Lower lobe of right lung (tissue), 2 donors: ENCODE results near the gene CYYR1. TPM values are rescaled to one million over a fixed set of nuclear protein-coding genes. Genes with fewer than 3 reads are reported as not detected.
A peak's percentile ranks its signal among the peaks of the same experiment; 100 is the strongest.

ENCODE experiments used
- ATAC-seq, 2 donors: fragments of 200-7000 bp; cut with Tn5 transposase; one replicate each; pipeline ENCODE4 v1.9.1; 2020 to 2022; ENCODE audit warnings: mild to moderate bottlenecking in 2 of 2, moderate library complexity in 2 of 2
- DNase-seq: peaks from one replicate; pipeline ENCODE4 v3.0.0-alpha.2; 2020
- H3K27ac ChIP-seq: fragments of 200-600 bp; one replicate; pipeline ENCODE4 v1.8.0; 2022
- H3K27me3 ChIP-seq: fragments of 200-600 bp; one replicate; pipeline ENCODE4 v1.8.0; 2022; ENCODE audit warnings: low read depth
- H3K36me3 ChIP-seq: fragments of 200-600 bp; one replicate; pipeline ENCODE4 v1.8.0; 2022; ENCODE audit warnings: mild to moderate bottlenecking
- H3K4me1 ChIP-seq: fragments of 200-600 bp; one replicate; pipeline ENCODE4 v1.8.0; 2022
- H3K4me3 ChIP-seq: fragments of 200-600 bp; one replicate; pipeline ENCODE4 v1.8.0; 2022; ENCODE audit warnings: mild to moderate bottlenecking
- H3K9me3 ChIP-seq: fragments of 200-600 bp; one replicate; pipeline ENCODE4 v1.8.0; 2022
- intact Hi-C: fragments of 100-400 bp; cut with DNase I; formaldehyde crosslinking; loops from one replicate; pipeline ENCODE4 v1.11.0; 2022
- total RNA-seq: library from RNA; stranded (reverse); fragmentation: NEBNext Ultra II Directional; extraction: Animal tissue kit (Norgen Biotek cat#: 25700); gene quantifications from one replicate; pipeline ENCODE4 v1.2.1, GENCODE V29; 2021
- TF ChIP-seq, protein P1 (sequence below): fragments of 200-600 bp; IDR thresholded peaks from one replicate; pipeline ENCODE4 v1.8.0; 2022; ENCODE audit warnings: antibody characterized with exemption, mild to moderate bottlenecking
- donor health status: DM: no; HTN: yes; CAD: no; lungs with severe emphysema.

The CYYR1 gene
- total RNA-seq, 1 donor from 2014 or later, result 28.1 TPM

DNA sequence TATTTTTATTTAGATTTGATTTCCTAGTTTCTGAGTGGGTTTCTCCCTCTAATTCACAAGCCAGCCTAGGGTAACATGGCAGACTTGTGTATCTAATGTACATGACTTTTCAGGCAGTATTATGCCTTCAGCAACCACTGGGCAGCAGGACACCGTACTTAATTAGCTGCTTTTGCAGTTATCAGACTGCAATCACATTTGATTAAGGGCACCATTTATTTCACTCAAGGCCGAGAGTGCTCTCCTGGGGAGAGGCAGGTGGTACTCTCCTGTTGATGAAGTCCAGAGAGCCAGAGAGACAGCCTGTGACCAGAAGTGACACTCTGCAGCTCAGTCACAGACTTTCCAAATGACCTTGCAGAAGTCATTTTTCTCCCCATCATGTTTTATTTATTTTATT lies 18.7 kb downstream of the CYYR1 start:
- Histone ChIP-seq H3K9me3 (no peaks in the 10 kb centered on the region), H3K36me3 (no peaks in the 10 kb centered on the region), H3K27ac (no peak overlapping the region), H3K4me1 (peaks cover 10% of the 10 kb centered on the region), H3K4me3 (no peak overlapping the region), H3K27me3 (no peaks in the 10 kb centered on the region)
- intact Hi-C loops, result no loop called here
- ATAC-seq, result no peak
- no peak for DNase-seq
- TF ChIP-seq, protein P1, sequence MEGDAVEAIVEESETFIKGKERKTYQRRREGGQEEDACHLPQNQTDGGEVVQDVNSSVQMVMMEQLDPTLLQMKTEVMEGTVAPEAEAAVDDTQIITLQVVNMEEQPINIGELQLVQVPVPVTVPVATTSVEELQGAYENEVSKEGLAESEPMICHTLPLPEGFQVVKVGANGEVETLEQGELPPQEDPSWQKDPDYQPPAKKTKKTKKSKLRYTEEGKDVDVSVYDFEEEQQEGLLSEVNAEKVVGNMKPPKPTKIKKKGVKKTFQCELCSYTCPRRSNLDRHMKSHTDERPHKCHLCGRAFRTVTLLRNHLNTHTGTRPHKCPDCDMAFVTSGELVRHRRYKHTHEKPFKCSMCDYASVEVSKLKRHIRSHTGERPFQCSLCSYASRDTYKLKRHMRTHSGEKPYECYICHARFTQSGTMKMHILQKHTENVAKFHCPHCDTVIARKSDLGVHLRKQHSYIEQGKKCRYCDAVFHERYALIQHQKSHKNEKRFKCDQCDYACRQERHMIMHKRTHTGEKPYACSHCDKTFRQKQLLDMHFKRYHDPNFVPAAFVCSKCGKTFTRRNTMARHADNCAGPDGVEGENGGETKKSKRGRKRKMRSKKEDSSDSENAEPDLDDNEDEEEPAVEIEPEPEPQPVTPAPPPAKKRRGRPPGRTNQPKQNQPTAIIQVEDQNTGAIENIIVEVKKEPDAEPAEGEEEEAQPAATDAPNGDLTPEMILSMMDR, result no peak

DNA sequence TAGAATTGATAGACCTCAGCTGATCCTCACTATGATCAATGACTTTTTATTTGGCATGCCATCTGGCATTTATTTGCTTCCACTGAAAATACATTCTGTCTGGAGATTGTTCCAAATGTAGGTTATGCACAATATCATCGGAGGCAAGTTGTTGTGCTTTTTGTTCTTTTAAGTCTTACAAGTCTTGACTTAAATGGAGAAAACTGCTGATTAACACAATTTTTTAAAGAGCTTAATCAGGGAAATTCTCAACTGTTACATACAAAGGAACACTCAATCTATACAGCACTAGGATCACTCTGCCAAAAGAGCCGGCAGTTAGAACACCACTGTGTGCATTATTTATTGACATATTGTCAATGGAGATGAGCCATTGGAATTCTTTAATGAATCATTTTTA lies 19.2 kb downstream of the CYYR1 start:
- DNase-seq (no peak), ATAC-seq (no peak)
- Histone ChIP-seq H3K27me3 (no peaks in the 10 kb centered on the region), H3K27ac (no peak overlapping the region), H3K36me3 (no peaks in the 10 kb centered on the region), H3K9me3 (no peaks in the 10 kb centered on the region), H3K4me1 (peaks cover 10% of the 10 kb centered on the region), H3K4me3 (no peak overlapping the region)
- TF ChIP-seq, protein P1, result no peak
- intact Hi-C loops, result no loop called here

DNA sequence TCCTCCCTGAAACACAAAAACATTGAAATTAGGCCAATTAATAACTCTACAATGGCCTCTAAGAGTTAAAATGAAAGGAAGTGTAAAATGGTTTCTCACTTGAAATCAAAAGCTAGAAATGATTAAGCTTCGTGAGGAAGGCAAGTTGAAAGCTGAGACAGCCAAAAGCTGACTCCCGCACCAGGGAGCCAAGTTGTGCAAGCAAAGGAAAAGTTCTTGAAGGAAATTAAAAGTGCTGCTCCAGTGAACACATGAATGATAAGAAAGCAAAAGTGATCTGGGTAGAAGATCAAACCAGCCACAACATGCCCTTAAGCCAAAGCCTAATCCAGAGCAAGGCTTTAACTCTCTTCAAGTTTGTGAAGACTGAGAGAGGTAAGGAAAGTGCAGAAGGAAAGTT lies 22.8 kb downstream of the CYYR1 start:
- Histone ChIP-seq H3K36me3 (no peaks in the 10 kb centered on the region), H3K4me3 (no peak overlapping the region), H3K4me1 (peaks cover 19% of the 10 kb centered on the region), H3K27me3 (no peaks in the 10 kb centered on the region), H3K27ac (peak overlapping the region; percentile 46), H3K9me3 (no peaks in the 10 kb centered on the region)
- TF ChIP-seq, protein P1, result no peak
- ATAC-seq (no peak), DNase-seq (no peak)
- intact Hi-C loops, result no loop called here

DNA sequence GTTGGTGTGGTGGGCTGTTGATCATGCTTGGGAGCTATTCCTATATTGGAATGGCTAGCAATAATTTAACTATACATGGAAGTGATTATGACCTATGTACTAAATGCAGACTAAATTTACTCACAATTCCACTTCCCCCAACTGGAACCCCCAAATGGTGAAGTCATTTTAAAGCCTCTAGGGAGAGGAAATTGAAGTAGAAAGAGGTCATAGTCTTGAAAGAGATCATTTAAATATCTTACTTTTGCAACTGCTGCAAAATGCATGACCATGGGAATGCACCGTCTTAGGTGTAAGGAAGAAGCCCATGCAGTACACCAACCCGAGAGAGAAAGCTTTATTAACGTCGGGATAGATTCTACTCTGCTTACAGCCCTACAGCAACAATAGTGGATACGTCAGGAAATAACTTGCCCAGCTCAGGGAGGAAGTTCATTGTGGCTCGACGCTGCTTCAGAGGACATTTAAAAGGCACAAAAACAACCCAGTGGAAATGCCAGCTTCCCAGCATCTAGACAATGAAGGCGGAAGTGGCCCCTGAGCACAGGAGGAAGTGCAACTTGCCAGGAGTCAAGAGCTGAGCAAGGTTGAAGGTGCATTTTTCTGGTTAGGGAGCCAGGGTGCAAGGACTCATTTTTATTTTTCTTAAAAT lies 26.5 kb downstream of the CYYR1 start:
- no peaks in the 10 kb centered on the region for H3K27me3 ChIP-seq
- intact Hi-C loops, result no loop called here
- ATAC-seq (peak; percentile 68 to 71), DNase-seq (peak; percentile 55)
- peak overlapping the region; percentile 71 for H3K27ac ChIP-seq
- TF ChIP-seq, protein P1, result no peak
- H3K9me3 ChIP-seq, result no peaks in the 10 kb centered on the region
- H3K4me3 ChIP-seq, result no peak overlapping the region
- no peaks in the 10 kb centered on the region for H3K36me3 ChIP-seq
- peaks cover 19% of the 10 kb centered on the region for H3K4me1 ChIP-seq

DNA sequence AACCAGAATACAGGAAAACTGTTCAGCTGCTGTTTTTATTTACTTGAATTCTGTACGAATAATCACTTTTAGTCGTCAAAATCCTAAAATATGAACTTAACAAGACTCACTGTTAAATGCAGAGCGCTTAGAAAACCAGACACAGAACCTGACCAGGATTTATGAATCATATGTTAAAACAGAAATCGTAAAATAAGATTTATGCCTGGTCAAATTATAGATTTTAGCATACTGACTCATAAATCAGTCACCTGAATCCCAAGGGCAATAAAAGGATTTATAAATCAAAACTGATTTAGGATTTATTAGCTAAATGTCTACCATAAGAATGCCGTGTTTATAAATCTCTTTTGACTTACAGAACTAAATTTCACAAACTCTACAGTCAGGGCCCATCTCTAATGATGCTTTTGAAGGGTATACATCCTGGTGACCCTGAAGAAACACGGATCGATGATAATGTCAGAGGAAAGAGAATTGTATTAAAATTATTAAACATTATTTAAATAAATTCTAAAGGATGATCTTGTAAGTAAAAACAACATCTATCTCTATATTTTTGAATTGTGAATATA lies 28.8 kb downstream of the CYYR1 start:
- Histone ChIP-seq H3K9me3 (no peaks in the 10 kb centered on the region), H3K27ac (no peak overlapping the region), H3K36me3 (no peaks in the 10 kb centered on the region), H3K4me1 (peaks cover 9% of the 10 kb centered on the region), H3K4me3 (no peak overlapping the region), H3K27me3 (no peaks in the 10 kb centered on the region)
- no peak for ATAC-seq
- no peak for DNase-seq
- intact Hi-C loops, result no loop called here
- TF ChIP-seq, protein P1, result no peak
